Bone marrow (tissue), 2 donors: ENCODE results near the gene RAPGEF5.

Experiments used
- DNase-seq, 2 donors: peaks; one replicate each; lab custom pipeline; 2025; lab: John Stamatoyannopoulos, UW

RAPGEF5 gene

DNA sequence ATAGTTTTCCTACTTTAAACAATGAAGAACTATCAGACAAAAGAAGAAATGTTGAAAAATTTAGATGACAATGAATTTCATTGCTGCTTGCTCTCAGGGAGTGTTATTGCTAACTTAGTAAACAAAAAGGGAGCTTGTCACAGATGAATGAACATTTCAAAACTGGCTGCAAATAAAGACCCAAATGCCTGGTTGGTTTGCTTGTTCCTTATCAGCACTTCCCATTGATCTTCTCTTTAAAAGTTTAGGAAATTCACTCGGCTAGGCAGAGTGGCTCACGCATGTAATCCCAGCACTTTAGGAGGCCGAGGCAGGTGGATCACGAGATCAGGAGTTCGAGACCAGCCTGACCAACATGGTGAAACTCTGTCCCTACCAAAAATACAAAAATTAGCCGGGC, 167.2 kb downstream of the RAPGEF5 start:
- DNase-seq, result no peak

DNA sequence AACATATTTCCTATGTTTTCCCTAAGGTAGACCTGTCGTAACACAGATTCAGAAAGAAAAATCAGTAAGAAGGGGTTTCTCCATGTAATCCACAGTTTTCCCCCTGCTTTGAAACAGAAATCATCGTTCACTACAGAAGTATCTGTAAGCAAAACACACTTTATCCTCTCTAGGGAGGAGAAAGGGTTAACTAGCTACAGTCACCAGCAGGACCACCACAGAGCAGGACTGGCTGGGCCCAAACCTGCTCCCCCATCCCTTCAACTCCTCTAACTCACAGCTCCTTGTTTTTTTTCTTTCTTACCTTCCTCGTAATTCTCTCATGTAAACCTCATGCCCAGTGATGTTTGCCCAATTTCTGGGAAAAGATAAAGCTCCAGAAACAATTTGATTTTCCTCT, 167.7 kb downstream of the RAPGEF5 start:
- no peak for DNase-seq

DNA sequence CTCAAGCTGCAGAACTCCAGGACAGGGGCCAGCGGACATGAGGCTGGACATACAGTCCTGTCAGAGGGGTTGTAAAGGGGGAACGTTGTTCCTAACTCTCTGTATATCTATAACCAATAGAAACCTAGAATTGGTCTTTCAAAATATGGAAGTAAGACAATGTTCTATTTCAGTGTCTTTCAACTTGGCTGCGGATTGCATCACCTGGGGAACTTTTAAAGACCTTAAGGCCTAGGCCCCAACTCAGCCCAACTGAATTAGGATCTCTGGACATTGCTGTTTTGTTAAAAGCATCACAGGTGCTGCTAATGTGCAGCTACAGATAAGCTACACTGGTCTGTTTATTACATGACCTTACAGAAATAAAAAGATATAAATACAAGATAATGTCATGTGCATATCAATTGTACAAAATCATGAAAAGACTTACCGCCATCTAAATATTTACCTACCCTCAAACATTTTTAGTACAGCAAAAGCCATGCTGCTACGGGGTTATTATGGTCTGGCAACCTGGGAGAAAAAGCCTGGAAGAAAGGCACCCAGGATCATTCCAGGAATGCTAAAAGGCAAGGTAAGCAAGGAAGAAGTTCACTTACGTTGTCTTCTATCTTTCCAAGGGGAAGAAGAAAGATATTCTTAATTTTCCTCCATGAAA, 169.1 kb downstream of the RAPGEF5 start:
- DNase-seq, result no peak

DNA sequence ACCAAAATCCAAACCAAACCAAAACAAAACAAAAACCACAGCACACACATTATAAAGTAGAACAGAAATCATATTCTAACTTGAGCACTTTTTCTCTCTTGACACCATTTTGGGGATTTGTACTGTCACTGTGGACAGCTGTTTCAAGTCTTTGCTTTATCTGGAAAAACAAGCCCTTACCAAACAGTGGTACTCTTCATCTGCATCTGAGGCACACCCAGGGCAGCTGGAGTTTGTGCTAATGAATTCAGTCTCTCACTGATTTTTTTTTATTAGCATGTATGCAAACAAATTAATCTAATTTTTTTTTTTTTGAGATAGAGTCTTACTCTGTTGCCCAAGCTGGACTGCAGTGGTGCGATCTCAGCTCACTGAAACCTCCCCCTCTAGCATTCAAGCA, 171.4 kb downstream of the RAPGEF5 start:
- no peak for DNase-seq

DNA sequence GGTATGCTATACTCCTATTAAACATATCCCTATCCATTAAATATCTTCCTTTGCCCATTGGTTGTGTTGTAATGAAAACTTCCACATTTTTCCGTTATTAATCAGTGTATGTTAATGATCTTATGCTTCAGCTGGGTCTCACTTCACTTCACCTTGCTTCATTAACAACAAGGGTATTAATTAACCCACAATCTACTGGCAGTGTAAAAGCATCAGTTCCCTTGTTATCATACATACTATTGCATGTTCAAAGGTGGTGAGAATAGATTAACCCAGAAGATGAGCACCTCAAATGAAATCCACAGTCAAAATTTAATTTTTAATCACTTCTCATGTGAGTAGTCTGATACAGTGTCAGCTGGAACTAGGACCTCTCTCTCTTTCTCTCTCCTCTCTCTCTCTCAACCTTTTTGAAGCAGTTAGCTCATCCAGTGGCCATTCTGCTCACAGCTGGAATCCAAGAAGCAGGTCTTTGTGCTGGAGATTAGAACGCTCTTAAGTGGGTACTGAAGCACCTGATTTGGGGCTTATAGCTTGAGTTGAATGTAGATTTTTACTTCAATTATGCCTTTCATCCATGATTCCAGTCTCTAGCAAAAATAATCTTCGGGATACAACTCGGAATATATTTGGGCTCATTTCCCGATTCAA, 172.3 kb downstream of the RAPGEF5 start:
- no peak for DNase-seq

DNA sequence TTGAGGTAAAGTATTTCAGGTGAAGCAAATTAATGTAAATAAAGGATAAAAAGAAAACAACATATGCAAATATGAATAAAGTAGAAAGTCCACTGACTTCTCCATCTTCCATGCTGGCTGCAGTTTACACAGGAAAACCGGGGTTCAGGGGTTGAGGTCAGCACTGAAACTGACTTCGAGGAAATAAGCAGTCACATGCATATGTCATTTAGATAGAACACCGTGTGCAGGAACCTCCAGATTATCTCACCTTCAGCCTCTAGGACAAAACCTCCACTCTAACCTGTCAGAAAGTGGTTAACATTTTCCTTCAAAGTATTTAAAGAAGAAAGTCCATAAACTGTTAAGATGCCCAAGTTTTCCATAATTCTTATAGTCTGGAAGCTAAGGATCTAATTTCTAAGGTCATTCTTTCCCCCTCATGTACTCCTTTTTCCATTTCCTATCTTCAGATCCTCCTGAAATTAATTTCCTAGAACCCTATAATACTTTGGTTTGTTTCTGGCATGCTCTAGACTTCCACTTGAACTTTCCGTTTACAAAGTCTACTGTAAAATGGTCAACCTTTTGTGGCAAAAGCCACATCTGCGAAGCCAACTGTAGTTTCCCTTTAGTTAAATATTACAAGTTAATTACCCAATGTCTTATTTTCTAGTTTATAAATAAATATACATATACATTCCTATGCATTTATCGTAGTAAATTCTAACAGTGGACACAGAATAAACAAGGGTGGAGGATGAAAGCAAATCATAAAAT, 173.3 kb downstream of the RAPGEF5 start:
- no peak for DNase-seq

DNA sequence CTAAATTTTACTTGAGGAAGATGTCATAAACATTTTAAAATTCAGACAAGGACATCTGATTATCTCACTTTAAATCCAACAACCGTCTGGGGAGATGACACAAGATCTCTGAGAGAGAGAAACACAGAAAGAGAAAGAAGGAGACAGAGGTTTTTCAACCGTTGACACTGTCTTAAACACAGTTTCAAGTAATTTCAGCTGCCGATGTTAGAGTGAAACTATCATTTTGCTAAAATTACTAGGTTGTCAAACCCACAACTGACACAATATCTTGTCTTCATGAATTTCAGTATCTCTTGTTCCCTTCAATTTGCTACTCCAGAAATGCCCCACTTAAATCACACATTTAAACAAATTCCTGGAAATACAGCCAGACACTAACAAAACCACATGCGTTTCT, 174.8 kb downstream of the RAPGEF5 start:
- no peak for DNase-seq

DNA sequence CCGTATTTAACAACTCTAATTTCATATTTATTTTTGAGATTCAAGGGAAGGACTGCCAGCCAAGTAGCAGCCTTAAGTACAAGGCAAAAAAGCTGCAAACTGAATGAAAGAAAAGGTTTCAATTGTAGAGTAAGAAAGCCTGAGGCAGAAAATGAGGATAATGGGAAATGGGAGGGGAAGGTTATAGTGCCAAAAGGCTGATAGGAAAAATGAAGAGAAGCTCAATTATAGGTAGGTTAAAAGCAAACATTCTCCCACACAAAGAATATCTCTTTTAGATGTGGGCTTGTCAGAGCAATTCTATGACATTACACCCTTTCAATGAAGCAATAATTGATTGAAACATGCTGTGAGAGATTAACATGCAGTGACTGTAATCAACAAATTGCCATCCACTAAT, 175.3 kb downstream of the RAPGEF5 start:
- no peak for DNase-seq

DNA sequence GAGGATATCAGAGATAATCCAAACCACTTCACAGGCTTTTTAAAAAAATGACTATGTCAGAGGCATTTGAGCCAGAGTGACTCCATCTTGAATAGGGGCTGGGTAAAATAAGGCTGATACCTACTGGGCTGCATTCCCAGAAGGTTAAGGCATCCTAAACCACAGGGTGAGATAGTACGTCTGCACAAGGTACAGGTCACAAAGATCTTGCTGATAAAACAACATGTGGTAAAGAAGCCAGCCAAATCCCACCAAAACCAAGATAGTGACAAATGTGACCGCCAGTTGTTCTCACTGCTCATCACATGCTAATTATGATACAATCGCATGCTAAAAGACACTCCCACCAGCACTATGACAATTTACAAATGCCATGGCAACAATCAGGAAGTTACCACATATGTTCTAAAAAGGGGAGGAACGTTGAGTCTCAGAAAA, 177.5 kb downstream of the RAPGEF5 start:
- DNase-seq, result no peak

DNA sequence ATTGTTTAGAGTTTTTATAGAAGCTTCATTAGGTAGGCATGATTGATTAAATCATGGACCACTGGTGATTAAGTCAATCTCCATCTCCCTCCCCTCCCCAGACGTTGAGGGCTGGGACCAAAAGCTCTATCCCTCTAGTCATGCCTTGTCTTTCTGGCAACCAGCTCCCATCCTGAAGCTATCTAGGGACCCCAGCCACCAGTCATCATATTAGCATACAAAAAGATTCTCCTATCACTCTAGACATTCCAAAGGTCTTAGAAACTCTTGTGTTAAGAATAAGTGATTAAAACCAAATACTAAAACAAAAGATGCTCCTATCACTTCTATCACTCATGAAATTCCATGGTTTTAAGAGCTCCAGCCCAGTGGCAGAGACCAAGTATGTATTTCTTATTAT, 178.2 kb downstream of the RAPGEF5 start:
- DNase-seq, result no peak

DNA sequence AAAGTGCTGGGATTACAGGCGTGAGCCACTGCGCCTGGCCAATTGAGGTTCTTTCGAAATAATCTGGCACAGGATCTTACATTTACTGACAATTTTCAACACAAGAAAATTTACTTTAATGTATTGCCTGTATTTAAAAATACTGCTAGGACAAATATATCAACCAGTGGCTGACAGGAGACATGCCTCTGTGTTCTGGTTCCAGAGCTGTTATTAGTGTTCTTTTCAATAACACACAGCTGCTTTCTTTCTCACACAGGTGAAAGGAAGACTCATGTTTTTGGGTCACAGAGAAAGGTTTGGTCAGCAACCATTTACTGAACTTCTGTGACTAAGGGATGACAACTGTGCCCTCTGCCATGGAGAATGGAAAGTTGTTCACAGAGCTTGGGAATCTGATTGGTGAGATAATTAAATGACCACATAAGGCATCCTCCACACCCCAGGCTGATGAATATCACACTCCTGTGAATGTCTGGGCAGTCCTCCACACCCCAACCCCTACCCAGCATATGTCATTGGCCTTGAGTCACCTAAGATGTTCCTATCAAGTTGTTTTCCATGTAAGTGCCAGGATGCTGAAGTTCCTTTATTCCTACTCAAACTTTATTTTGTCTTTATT, 180.1 kb downstream of the RAPGEF5 start:
- no peak for DNase-seq

DNA sequence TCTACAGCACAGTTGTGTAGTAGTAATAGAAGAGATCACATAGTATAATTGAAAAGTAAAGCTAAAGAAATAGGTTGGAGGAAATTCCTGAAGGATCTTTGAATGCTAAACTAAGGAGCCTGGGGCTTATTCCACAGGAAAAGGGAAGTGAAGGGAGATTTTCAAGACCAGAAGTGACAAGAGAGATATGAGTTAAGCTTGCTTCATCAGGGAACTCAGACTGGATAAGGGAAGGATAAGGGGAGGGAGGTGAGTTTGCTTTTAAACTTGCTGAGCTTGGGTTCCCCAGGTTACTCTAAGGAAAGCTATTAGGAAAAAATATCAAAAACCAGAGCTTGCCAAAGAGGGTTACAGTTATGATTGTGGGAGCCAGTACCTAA, 182.4 kb downstream of the RAPGEF5 start:
- DNase-seq, result no peak

DNA sequence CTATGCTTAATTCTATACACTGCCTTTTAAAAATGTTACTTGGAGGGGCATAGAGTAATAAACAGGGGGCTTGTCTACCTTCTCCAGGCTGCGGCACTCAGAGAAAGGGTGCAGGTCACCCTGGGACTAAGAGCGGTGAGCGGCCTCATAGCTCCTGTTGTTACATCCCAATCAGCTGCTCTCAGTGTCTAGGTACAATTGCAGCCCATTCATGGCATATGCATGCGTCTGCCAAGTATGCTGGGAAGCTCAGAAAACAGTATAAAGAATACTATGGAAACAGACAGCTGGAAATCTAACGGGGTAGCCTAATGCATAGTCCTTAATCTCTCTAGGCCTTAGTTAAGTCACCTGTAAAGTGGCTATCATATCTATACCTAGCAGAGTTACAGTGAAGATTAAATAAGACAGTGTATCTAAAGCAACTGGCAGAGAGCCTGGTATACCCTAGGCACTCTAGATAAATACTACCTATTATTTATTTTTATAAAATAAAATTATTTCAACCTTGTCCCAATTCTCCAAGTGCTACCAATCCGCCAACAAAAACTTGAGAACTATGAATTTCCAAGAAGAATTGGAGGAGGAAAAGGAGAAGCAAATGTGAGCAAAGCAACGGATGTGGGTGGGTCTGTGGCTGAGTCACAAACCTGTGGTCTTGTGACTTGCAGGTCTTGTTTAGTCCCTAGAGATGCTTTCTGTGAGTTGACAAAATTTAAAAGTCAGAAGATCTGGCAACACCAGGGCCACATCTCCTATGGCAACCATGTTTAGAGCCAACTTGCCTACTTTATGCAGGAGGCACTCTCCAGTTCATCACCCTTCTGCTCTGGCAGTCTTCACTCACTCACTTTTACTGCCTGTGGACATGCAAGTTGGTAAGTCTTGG, 183.0 kb downstream of the RAPGEF5 start:
- peak in 1 of 2 donors; percentile 2 for DNase-seq

DNA sequence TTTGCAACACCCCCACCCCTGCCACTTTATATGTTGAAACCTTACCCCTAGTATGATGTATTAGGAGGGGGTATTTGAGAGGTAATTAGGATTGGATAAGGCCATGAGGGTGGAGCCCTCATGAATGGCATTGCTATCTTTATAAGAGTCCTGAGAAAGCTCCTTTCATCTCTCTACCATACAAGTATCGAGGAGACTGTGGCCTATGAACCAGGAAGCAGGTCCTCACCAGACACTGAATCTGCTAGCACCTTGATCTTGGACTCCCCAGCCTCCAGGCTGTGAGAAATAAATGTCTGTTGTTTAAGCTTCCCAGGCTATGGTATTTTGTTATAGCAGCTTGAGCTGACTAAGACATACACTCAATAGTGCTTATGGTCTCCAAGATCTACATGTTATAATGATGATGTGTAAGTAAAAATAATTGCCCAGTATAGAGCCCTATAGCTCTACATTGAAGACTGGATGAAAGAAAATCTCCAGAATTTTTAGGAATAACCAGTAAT, 188.8 kb downstream of the RAPGEF5 start:
- no peak for DNase-seq

DNA sequence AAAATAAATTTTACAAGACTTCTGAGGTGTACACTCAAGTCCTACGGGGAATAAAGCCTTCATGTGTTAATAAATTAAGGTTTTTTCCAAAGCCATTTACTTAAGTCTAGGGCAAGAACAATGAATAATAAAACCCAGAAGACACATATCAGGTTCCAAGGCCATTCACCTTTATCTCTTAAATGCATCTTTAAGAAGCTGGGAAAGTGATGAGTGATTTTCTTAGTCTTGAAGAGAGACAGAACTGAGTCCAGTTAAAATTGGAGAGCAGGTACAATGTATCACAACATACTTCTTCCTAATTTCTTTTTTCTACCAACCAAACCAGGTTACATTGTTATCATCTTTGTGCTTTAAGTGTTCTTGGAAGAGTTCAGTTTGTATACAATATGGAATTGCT, 189.5 kb downstream of the RAPGEF5 start:
- no peak for DNase-seq

DNA sequence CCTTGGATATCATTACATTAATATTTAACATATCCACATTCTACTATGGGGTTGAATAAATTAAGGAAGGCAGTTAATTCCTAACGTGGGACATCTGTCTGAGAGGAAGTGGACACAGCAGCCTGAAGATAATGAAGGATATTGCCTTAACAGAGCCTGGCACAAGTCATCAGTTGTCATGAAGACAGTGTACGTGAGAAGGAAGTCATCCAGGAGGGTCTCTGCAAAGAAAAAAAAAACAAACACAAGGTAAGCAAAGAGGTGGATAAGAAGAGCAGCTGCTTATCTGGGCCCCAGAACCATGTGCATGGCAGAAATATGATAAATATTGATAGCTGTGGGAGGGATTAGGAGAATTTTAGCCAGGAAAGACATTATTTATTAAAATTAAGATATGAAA, 190.0 kb downstream of the RAPGEF5 start:
- no peak for DNase-seq

DNA sequence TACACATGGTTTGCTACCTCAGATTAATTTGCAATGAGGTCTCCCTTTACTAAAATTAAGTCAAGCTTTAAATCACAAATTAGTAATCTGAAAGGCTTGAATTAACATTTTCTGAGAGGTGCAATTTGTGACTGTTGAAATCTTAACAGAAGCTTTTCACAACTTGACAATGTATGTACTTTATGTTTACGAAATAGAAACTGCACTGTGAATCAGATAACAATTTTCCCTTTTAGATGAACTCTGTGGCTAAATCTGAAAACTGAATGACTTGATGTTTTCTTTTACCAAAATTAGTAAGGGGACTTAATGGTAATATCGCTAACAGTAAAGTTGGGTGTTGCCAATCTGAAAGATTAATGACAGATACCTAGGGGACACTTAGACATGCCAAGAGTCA, 197.6 kb downstream of the RAPGEF5 start:
- no peak for DNase-seq

DNA sequence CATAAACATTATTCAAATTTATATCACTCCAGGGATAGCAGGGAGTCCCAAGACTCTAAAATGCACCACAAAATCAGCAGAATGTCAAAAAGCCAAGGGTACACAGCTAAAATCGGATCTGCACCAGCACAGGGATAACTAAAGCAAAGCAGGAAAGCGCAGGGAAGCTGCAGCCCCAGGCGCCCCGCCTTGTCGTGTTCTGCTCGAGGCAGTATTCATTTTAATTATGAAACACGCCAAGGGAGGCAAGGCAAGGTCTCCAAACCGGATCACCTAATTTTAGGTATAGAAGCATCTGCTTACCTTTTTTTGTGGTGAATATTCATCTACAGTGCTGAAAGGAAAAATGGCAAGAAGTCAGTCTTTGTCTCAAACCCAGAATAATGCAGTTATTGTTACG, 199.4 kb downstream of the RAPGEF5 start:
- no peak for DNase-seq

DNA sequence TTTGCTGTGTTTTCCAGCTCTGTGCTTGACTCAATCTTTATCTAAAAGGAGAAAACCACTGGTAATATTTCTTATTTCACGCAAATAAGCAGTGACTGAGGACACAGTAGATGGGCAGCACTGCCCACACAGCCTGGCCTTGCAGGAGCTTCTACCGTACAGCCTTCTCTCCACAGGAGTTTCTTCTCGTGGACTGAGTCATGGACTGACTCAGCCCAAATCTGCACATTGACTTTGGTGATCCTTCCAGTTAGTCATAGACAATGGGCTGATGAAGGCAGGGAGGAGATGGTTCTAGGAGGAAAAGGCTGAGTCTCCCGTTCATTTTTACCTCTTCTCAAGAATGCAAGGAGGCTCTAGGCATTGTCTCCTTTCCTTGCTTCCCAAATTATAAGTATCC, 200.7 kb downstream of the RAPGEF5 start:
- DNase-seq, result no peak

DNA sequence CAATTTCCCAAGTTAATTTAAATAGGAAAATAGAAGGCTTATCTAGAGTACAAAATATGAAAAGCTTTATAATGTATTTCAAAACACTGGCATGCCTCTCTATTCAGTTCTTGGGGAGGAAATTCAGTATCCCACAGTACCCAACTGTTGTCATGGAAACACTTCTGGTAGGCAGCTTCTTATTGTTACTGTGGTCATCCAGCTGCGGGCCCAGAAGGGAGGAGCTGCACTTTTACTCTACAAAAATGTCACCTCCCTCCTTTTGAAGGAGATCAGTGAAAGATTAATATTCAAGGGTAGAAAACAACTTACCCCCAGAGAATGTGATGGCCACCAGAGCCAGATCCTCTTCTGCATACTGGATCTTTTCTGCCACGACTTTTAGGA, 202.8 kb downstream of the RAPGEF5 start:
- no peak for DNase-seq

DNA sequence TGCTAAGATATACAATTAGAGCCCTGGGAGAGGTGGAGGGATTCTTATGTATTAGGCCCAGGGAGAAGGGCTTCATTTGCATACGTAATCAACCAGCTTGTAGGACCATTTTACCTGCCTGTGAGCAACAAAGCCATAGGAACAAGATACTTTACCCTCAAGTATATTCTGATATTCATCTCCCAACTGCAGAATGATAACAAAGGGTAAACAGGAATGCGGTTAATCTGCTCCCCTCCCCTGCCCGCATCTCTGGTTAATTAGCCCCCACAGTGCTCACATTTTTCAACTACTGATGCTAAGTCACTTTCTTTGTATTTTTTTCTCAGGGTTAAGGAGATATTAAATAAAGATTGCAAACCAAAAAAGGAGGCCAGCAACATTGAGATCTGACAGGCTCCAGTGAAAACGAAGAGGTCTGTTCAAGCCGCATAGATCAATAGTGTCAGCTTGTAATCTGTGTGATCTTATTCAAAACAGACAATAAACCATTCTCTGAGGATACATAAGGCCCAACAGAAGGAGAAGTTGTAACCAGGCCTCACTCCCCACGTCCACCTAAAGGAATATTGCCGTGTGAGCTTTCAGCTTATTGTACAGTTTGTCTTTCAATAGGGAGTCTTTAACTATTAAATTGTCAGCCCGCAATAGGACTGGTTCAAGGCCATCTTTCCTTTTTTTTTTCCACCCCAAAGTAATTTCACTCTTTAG, 203.4 kb downstream of the RAPGEF5 start:
- no peak for DNase-seq
